Fibroblast of pulmonary artery (primary cell): ENCODE measurements around the gene CEP135.

ENCODE experiments used
- DNase-seq: peaks from one replicate; pipeline ENCODE4 v3.0.0-alpha.2; 2010; ENCODE audit warnings: low read depth
- H3K4me3 ChIP-seq: replicated peaks from 2 replicates; pipeline ENCODE4 v1.5.1; 2011; ENCODE audit warnings: low read depth, mild to moderate bottlenecking, control low read depth, low read length, moderate library complexity
- TF ChIP-seq, protein P1 (sequence below): IDR thresholded peaks from 2 replicates; pipeline ENCODE4 v1.5.1; 2011; ENCODE audit warnings: mild to moderate bottlenecking, control low read depth, low read length, inconsistent platforms; ENCODE audit errors: missing control alignments

Gene CEP135

DNA sequence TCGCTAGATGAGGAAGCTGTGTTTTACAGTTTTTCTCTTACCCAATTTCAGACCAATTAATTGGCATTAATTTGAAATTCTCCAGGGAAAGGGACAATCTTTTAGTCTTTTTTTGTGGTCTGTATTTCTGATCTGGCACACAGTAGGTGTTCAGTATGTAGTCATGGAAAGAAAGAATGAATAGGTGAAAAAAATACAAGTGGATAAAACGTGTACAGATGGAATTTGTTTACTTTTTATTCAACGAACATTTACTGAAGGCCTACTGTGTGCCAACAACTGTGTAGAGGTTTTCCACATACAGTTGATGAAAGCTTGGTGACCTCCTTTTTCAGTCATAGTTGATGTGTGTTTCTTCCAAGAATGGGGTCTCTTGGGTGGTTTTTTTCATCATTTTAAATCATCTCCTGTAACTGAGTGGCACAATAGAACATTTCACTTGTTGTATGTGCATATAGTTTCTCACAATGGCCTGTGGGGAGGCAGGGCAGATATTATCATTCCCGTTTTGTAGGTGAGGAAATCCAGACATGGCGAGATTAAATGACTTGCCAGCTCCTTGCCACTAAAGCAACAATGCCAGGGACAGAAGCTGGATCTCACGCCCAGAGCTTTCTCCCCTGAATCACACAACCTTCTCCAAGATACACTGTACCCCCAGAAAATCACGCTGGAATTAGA lies 102.4 kb downstream of the CEP135 start:
- TF ChIP-seq, protein P1, sequence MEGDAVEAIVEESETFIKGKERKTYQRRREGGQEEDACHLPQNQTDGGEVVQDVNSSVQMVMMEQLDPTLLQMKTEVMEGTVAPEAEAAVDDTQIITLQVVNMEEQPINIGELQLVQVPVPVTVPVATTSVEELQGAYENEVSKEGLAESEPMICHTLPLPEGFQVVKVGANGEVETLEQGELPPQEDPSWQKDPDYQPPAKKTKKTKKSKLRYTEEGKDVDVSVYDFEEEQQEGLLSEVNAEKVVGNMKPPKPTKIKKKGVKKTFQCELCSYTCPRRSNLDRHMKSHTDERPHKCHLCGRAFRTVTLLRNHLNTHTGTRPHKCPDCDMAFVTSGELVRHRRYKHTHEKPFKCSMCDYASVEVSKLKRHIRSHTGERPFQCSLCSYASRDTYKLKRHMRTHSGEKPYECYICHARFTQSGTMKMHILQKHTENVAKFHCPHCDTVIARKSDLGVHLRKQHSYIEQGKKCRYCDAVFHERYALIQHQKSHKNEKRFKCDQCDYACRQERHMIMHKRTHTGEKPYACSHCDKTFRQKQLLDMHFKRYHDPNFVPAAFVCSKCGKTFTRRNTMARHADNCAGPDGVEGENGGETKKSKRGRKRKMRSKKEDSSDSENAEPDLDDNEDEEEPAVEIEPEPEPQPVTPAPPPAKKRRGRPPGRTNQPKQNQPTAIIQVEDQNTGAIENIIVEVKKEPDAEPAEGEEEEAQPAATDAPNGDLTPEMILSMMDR: no peak
- no peak for DNase-seq
- H3K4me3 ChIP-seq: no peak overlapping the region

DNA sequence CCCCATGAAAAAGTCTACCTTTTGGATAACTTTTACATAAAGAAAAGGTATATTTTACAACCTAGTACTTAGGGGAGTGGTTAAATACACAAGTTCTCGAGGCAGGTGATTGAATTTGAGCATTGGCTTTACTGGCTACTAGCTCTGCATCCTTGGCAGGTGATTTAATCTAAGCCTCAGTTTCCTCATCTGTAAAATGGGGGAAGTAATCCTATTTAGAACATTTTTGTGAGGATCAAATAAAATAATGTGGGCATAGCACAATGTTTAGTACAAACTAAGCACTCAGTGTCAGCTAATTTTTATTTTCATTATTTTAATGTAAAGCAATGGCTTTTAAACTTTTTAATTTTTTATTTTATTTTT lies 102.9 kb downstream of the CEP135 start:
- H3K4me3 ChIP-seq: no peak overlapping the region
- DNase-seq: no peak
- TF ChIP-seq, protein P1: no peak

DNA sequence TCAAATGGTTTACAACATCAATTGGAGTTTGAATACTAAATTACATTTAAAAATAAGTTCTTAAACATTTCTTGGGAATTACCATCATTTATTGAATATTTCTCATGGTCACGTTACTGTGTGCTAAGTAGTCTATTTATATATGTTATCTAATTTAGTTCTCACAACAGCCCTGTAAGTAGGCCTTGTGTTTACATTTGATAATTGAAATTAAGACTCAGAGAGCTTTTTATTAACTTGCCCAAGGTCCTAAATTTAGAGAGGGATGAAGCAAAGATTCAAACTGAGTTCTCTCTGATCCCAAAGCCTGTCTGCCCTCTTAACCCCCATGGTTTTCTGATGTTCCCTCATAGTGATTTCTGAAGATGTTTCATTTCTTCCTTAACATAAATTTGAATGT lies 103.7 kb downstream of the CEP135 start:
- TF ChIP-seq, protein P1: no peak
- no peak overlapping the region for H3K4me3 ChIP-seq
- DNase-seq: no peak

DNA sequence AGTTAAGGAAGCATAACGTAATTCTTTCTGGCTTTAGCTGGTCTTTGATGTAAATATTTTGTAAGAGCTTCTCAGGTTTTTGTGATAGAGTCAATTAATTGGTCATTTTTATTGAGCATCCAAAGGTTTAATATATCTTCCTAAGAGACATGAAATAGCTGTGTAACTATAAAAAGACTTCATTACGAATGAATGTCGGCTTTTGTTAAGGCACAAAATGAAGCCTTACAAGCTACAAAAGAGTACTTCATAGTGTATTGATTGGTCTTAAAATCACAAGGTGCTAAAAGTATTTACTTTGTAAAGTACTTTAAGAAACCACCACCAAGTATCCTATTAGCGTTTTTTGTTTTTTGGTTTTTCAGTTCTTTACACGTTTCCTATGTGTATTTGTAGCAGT lies 104.2 kb downstream of the CEP135 start:
- no peak overlapping the region for H3K4me3 ChIP-seq
- TF ChIP-seq, protein P1: no peak
- no peak for DNase-seq

DNA sequence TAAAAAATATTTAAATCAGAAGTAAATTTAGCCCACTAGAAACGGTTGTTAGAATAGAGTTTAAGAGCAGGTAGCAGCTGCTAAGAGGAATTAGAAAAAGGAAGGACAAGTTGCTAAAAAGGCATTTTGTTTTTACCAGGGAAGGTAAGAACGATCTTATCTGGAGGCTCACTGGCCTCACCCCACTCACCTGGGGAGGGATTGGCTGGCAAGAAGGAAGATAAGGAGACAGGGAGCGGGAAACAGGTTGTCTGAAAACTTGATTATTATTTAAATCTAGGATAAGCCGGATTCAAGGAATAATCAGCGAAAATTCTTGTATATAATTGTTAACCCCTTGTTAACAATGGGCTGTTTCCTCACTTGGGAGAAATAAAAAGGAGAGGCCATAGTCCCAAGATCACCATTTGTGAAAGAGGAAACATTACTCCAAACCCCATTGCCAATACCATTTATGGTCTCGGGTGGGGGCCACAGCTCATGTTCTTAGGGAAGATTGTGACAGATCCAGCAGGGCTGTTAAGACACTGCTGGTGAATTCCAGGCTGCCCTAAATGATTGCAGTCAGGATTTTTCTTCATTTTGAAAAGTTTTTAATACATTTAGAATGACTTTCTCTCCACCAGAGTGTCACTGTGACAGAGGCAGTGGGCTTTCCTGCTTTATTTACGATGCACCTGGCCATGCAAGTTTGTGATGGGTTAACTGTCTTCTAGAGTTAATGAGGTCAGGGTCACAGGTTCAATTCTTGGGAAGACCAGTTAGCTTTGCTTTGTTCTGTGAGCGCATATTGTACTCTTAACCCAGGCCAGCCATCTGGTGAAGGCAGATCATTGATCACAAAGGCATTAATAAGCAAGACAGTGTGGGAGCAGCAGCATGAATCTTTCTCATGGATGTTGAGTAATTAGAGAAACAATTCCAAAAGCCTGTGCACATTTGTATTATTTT lies 106.6 kb downstream of the CEP135 start:
- DNase-seq: no peak
- no peak overlapping the region for H3K4me3 ChIP-seq
- TF ChIP-seq, protein P1: no peak

DNA sequence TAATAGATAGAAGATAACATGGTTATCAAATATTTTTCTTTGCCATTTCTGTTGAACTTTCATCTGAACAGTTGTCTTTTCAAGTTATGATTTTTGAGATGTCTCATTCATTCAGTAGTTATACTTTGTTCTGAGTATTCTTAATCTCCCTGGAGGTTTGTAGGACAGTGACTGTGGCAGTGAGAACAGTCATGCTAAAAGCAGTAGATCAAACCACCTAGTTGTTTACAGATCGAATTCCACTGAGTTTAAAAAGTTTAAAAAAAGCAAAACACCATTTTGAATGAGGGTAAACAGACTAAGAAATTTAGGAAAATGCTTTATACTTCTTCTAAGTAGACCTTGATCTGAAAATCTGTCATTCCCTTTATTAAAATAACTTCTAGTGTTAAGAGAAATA lies 107.2 kb downstream of the CEP135 start:
- TF ChIP-seq, protein P1: no peak
- no peak overlapping the region for H3K4me3 ChIP-seq
- DNase-seq: no peak
